Activated naive CD8-positive, alpha-beta T cell (primary cell): ENCODE measurements around the gene SLC9A9.
A peak's percentile ranks its signal among the peaks of the same experiment; 100 is the strongest.

Source experiments
- H3K27ac Mint-ChIP-seq: one replicate; pipeline ENCODE4 v1.8.0; 2021; ENCODE audit warnings: mixed read lengths
- H3K27me3 Mint-ChIP-seq: one replicate; pipeline ENCODE4 v1.8.0; 2021; ENCODE audit warnings: mixed read lengths
- H3K36me3 Mint-ChIP-seq: one replicate; pipeline ENCODE4 v1.8.0; 2021; ENCODE audit warnings: mixed read lengths
- H3K4me1 Mint-ChIP-seq: one replicate; pipeline ENCODE4 v1.8.0; 2021; ENCODE audit warnings: low read depth, mixed read lengths
- H3K4me3 Mint-ChIP-seq: one replicate; pipeline ENCODE4 v1.8.0; 2021; ENCODE audit warnings: mild to moderate bottlenecking, mixed read lengths
- H3K9me3 Mint-ChIP-seq: one replicate; pipeline ENCODE4 v1.8.0; 2021; ENCODE audit warnings: low read depth, mixed read lengths

Gene SLC9A9

GRCh38 chr3:143856252-143856970, 8.1 kb upstream of the SLC9A9 start:
- peaks cover 20% of the 10 kb centered on the region for H3K4me1 Mint-ChIP-seq
- no peak overlapping the region for H3K4me3 Mint-ChIP-seq
- no peak overlapping the region for H3K27ac Mint-ChIP-seq

GRCh38 chr3:143855183-143855582, 6.9 kb upstream of the SLC9A9 start:
- H3K9me3 Mint-ChIP-seq, result no peaks in the 10 kb centered on the region
- peaks cover 24% of the 10 kb centered on the region for H3K4me1 Mint-ChIP-seq
- H3K4me3 Mint-ChIP-seq, result no peak overlapping the region
- no peaks in the 10 kb centered on the region for H3K27me3 Mint-ChIP-seq
- no peak overlapping the region for H3K27ac Mint-ChIP-seq
- H3K36me3 Mint-ChIP-seq, result no peaks in the 10 kb centered on the region

More at GRCh38 chr3:143856252-143856970, 8.1 kb upstream of the SLC9A9 start:
- Mint-ChIP-seq H3K27me3 (no peaks in the 10 kb centered on the region), H3K36me3 (peaks cover 4% of the 10 kb centered on the region), H3K9me3 (no peaks in the 10 kb centered on the region)

GRCh38 chr3:143851331-143852017, 3.2 kb upstream of the SLC9A9 start:
- Mint-ChIP-seq H3K27ac (no peak overlapping the region), H3K36me3 (no peaks in the 10 kb centered on the region), H3K4me1 (peaks cover 56% of the 10 kb centered on the region), H3K9me3 (no peaks in the 10 kb centered on the region), H3K27me3 (no peaks in the 10 kb centered on the region), H3K4me3 (no peak overlapping the region)

GRCh38 chr3:143850877-143851276, 2.6 kb upstream of the SLC9A9 start:
- Mint-ChIP-seq H3K4me1 (peaks cover 56% of the 10 kb centered on the region), H3K4me3 (no peak overlapping the region), H3K27me3 (no peaks in the 10 kb centered on the region), H3K36me3 (no peaks in the 10 kb centered on the region), H3K9me3 (no peaks in the 10 kb centered on the region), H3K27ac (no peak overlapping the region)

- Mint-ChIP-seq H3K27ac (no peak overlapping the region), H3K9me3 (no peaks in the 10 kb centered on the region), H3K4me1 (peaks cover 58% of the 10 kb centered on the region), H3K36me3 (no peaks in the 10 kb centered on the region), H3K4me3 (no peak overlapping the region), H3K27me3 (no peaks in the 10 kb centered on the region)
Observed at GRCh38 chr3:143849854-143850549, 1.7 kb upstream of the SLC9A9 start.

GRCh38 chr3:143848704-143849103, 436 bp upstream of the SLC9A9 start:
- Mint-ChIP-seq H3K36me3 (no peaks in the 10 kb centered on the region), H3K27me3 (no peaks in the 10 kb centered on the region), H3K9me3 (no peaks in the 10 kb centered on the region), H3K27ac (peak overlapping the region; percentile 82), H3K4me3 (peak overlapping the region; percentile 93), H3K4me1 (peaks cover 55% of the 10 kb centered on the region)

GRCh38 chr3:143843587-143843986, 4.7 kb downstream of the SLC9A9 start:
- H3K27me3 Mint-ChIP-seq, result no peaks in the 10 kb centered on the region
- H3K9me3 Mint-ChIP-seq, result no peaks in the 10 kb centered on the region
- no peak overlapping the region for H3K27ac Mint-ChIP-seq
- H3K36me3 Mint-ChIP-seq, result no peaks in the 10 kb centered on the region
- H3K4me3 Mint-ChIP-seq, result no peak overlapping the region
- peaks cover 37% of the 10 kb centered on the region for H3K4me1 Mint-ChIP-seq

- Mint-ChIP-seq H3K27ac (no peak overlapping the region), H3K27me3 (no peaks in the 10 kb centered on the region), H3K9me3 (no peaks in the 10 kb centered on the region), H3K4me1 (peaks cover 14% of the 10 kb centered on the region), H3K4me3 (no peak overlapping the region), H3K36me3 (peaks cover 2% of the 10 kb centered on the region)
Observed at GRCh38 chr3:143840636-143841035, 7.6 kb downstream of the SLC9A9 start.

GRCh38 chr3:143839980-143840379, 8.3 kb downstream of the SLC9A9 start:
- Mint-ChIP-seq H3K27me3 (no peaks in the 10 kb centered on the region), H3K4me3 (no peak overlapping the region), H3K4me1 (peaks cover 8% of the 10 kb centered on the region), H3K36me3 (peaks cover 2% of the 10 kb centered on the region), H3K27ac (no peak overlapping the region), H3K9me3 (no peaks in the 10 kb centered on the region)

GRCh38 chr3:143837076-143837475, 11.2 kb downstream of the SLC9A9 start:
- no peak overlapping the region for H3K27ac Mint-ChIP-seq
- no peaks in the 10 kb centered on the region for H3K27me3 Mint-ChIP-seq
- H3K9me3 Mint-ChIP-seq, result no peaks in the 10 kb centered on the region
- H3K4me1 Mint-ChIP-seq, result peaks cover 7% of the 10 kb centered on the region
- peaks cover 2% of the 10 kb centered on the region for H3K36me3 Mint-ChIP-seq
- H3K4me3 Mint-ChIP-seq, result no peak overlapping the region

- Mint-ChIP-seq H3K4me3 (no peak overlapping the region), H3K27ac (no peak overlapping the region), H3K27me3 (no peaks in the 10 kb centered on the region), H3K9me3 (no peaks in the 10 kb centered on the region), H3K4me1 (peaks cover 15% of the 10 kb centered on the region), H3K36me3 (peaks cover 2% of the 10 kb centered on the region)
Observed at GRCh38 chr3:143835312-143835711, 13.0 kb downstream of the SLC9A9 start.

GRCh38 chr3:143832433-143832832, 15.8 kb downstream of the SLC9A9 start:
- Mint-ChIP-seq H3K27ac (no peak overlapping the region), H3K4me1 (peaks cover 13% of the 10 kb centered on the region), H3K36me3 (peaks cover 8% of the 10 kb centered on the region), H3K9me3 (no peaks in the 10 kb centered on the region), H3K4me3 (no peak overlapping the region), H3K27me3 (no peaks in the 10 kb centered on the region)

GRCh38 chr3:143831994-143832393, 16.3 kb downstream of the SLC9A9 start:
- H3K4me1 Mint-ChIP-seq, result peaks cover 13% of the 10 kb centered on the region
- no peak overlapping the region for H3K27ac Mint-ChIP-seq
- H3K4me3 Mint-ChIP-seq, result no peak overlapping the region
- H3K36me3 Mint-ChIP-seq, result peaks cover 8% of the 10 kb centered on the region
- H3K27me3 Mint-ChIP-seq, result no peaks in the 10 kb centered on the region
- H3K9me3 Mint-ChIP-seq, result no peaks in the 10 kb centered on the region

GRCh38 chr3:143831208-143831607, 17.1 kb downstream of the SLC9A9 start:
- no peak overlapping the region for H3K4me3 Mint-ChIP-seq
- H3K36me3 Mint-ChIP-seq, result peaks cover 8% of the 10 kb centered on the region
- peaks cover 3% of the 10 kb centered on the region for H3K9me3 Mint-ChIP-seq
- H3K4me1 Mint-ChIP-seq, result peaks cover 18% of the 10 kb centered on the region
- no peak overlapping the region for H3K27ac Mint-ChIP-seq
- no peaks in the 10 kb centered on the region for H3K27me3 Mint-ChIP-seq

GRCh38 chr3:143830786-143831185, 17.5 kb downstream of the SLC9A9 start:
- H3K9me3 Mint-ChIP-seq, result peaks cover 3% of the 10 kb centered on the region
- H3K36me3 Mint-ChIP-seq, result peaks cover 8% of the 10 kb centered on the region
- H3K27me3 Mint-ChIP-seq, result no peaks in the 10 kb centered on the region
- no peak overlapping the region for H3K27ac Mint-ChIP-seq
- H3K4me1 Mint-ChIP-seq, result peaks cover 21% of the 10 kb centered on the region
- H3K4me3 Mint-ChIP-seq, result no peak overlapping the region
